ENCODE results near the gene OR2V2.

GRCh38 chr5:181100121-181100875 is 47.1 kb upstream of the OR2V2 start:
- no peak for TF ChIP-seq POLR2A (IDR thresholded peaks at IDR 0.05)
- TF ChIP-seq, protein P1, sequence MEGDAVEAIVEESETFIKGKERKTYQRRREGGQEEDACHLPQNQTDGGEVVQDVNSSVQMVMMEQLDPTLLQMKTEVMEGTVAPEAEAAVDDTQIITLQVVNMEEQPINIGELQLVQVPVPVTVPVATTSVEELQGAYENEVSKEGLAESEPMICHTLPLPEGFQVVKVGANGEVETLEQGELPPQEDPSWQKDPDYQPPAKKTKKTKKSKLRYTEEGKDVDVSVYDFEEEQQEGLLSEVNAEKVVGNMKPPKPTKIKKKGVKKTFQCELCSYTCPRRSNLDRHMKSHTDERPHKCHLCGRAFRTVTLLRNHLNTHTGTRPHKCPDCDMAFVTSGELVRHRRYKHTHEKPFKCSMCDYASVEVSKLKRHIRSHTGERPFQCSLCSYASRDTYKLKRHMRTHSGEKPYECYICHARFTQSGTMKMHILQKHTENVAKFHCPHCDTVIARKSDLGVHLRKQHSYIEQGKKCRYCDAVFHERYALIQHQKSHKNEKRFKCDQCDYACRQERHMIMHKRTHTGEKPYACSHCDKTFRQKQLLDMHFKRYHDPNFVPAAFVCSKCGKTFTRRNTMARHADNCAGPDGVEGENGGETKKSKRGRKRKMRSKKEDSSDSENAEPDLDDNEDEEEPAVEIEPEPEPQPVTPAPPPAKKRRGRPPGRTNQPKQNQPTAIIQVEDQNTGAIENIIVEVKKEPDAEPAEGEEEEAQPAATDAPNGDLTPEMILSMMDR (IDR thresholded peaks at IDR 0.05), result no peak

Measured in right lobe of liver (tissue), 4 donors.